ENCODE data around the gene GFPT2.
A peak's percentile ranks its signal among the peaks of the same experiment; 100 is the strongest.

The GFPT2 gene

GRCh38 chr5:180353048-180353979 is at the start of gene GFPT2:
Gene GFPT2, minus strand, starts transcription at chr5:180353336. Its CDS starts 119 bp downstream, at chr5:180353217.
- Mint-ChIP-seq H3K4me3 (peak within 1 kb of the TSS; percentile 72), H3K9me3 (no peaks in the 10 kb centered on the region), H3K4me1 (peaks cover 5% of the 10 kb centered on the region), H3K36me3 (no peaks in the 10 kb centered on the region), H3K27ac (no peak within 1 kb of the TSS)
- peak; percentile 70 to 87 for DNase-seq (ENCODE audit: low spot score in 2 of 2)
- ATAC-seq, result peak; percentile 90

- Mint-ChIP-seq H3K27ac (no peak overlapping the region), H3K4me3 (no peak overlapping the region), H3K36me3 (no peaks in the 10 kb centered on the region), H3K4me1 (no peaks in the 10 kb centered on the region), H3K9me3 (no peaks in the 10 kb centered on the region)
- DNase-seq (ENCODE audit: low spot score in 2 of 2) (no peak), ATAC-seq (no peak)
These were observed 49.6 kb upstream of the GFPT2 start for GRCh38 chr5:180402716-180403115.

- Mint-ChIP-seq H3K9me3 (no peaks in the 10 kb centered on the region), H3K27ac (no peak overlapping the region), H3K4me3 (no peak overlapping the region), H3K36me3 (no peaks in the 10 kb centered on the region), H3K4me1 (no peaks in the 10 kb centered on the region)
- DNase-seq (ENCODE audit: low spot score in 2 of 2), result no peak
- no peak for ATAC-seq
These were observed 48.2 kb upstream of the GFPT2 start for GRCh38 chr5:180401229-180401907.

GRCh38 chr5:180400416-180400815 is 47.3 kb upstream of the GFPT2 start:
- no peaks in the 10 kb centered on the region for H3K9me3 Mint-ChIP-seq
- H3K27ac Mint-ChIP-seq, result no peak overlapping the region
- H3K4me3 Mint-ChIP-seq, result no peak overlapping the region
- no peaks in the 10 kb centered on the region for H3K36me3 Mint-ChIP-seq
- DNase-seq (ENCODE audit: low spot score in 2 of 2) (no peak), ATAC-seq (no peak)
- H3K4me1 Mint-ChIP-seq, result no peaks in the 10 kb centered on the region

- DNase-seq (ENCODE audit: low spot score in 2 of 2) (no peak), ATAC-seq (no peak)
- no peaks in the 10 kb centered on the region for H3K36me3 Mint-ChIP-seq
- no peak overlapping the region for H3K27ac Mint-ChIP-seq
- H3K4me1 Mint-ChIP-seq, result no peaks in the 10 kb centered on the region
- no peak overlapping the region for H3K4me3 Mint-ChIP-seq
- H3K9me3 Mint-ChIP-seq, result no peaks in the 10 kb centered on the region
These were observed 46.5 kb upstream of the GFPT2 start for GRCh38 chr5:180399401-180400215.

- DNase-seq (ENCODE audit: low spot score in 2 of 2) (no peak), ATAC-seq (no peak)
- H3K4me3 Mint-ChIP-seq, result no peak overlapping the region
- no peaks in the 10 kb centered on the region for H3K4me1 Mint-ChIP-seq
- H3K27ac Mint-ChIP-seq, result no peak overlapping the region
- H3K36me3 Mint-ChIP-seq, result no peaks in the 10 kb centered on the region
- H3K9me3 Mint-ChIP-seq, result no peaks in the 10 kb centered on the region
These were observed 43.8 kb upstream of the GFPT2 start for GRCh38 chr5:180396926-180397325.

GRCh38 chr5:180395540-180396274 is 42.6 kb upstream of the GFPT2 start:
- ATAC-seq (no peak), DNase-seq (ENCODE audit: low spot score in 2 of 2) (no peak)
- Mint-ChIP-seq H3K27ac (no peak overlapping the region), H3K4me1 (no peaks in the 10 kb centered on the region), H3K4me3 (no peak overlapping the region), H3K36me3 (no peaks in the 10 kb centered on the region), H3K9me3 (no peaks in the 10 kb centered on the region)

- Mint-ChIP-seq H3K9me3 (no peaks in the 10 kb centered on the region), H3K4me1 (no peaks in the 10 kb centered on the region), H3K4me3 (no peak overlapping the region), H3K27ac (no peak overlapping the region), H3K36me3 (no peaks in the 10 kb centered on the region)
- no peak for DNase-seq (ENCODE audit: low spot score in 2 of 2)
- ATAC-seq, result no peak
These were observed 41.0 kb upstream of the GFPT2 start for GRCh38 chr5:180394031-180394636.

- Mint-ChIP-seq H3K4me3 (no peak overlapping the region), H3K36me3 (no peaks in the 10 kb centered on the region), H3K27ac (no peak overlapping the region), H3K9me3 (no peaks in the 10 kb centered on the region), H3K4me1 (no peaks in the 10 kb centered on the region)
- ATAC-seq (no peak), DNase-seq (ENCODE audit: low spot score in 2 of 2) (no peak)
These were observed 38.1 kb upstream of the GFPT2 start for GRCh38 chr5:180391276-180391675.

GRCh38 chr5:180390441-180391190 is 37.5 kb upstream of the GFPT2 start:
- Mint-ChIP-seq H3K9me3 (no peaks in the 10 kb centered on the region), H3K36me3 (no peaks in the 10 kb centered on the region), H3K4me3 (no peak overlapping the region), H3K4me1 (no peaks in the 10 kb centered on the region), H3K27ac (no peak overlapping the region)
- DNase-seq (ENCODE audit: low spot score in 2 of 2) (no peak), ATAC-seq (no peak)

- H3K4me1 Mint-ChIP-seq, result no peaks in the 10 kb centered on the region
- no peaks in the 10 kb centered on the region for H3K9me3 Mint-ChIP-seq
- ATAC-seq (peak; percentile 34), DNase-seq (ENCODE audit: low spot score in 2 of 2) (no peak)
- no peak overlapping the region for H3K4me3 Mint-ChIP-seq
- no peaks in the 10 kb centered on the region for H3K36me3 Mint-ChIP-seq
- H3K27ac Mint-ChIP-seq, result no peak overlapping the region
These were observed 36.3 kb upstream of the GFPT2 start for GRCh38 chr5:180389252-180390101.

- no peak overlapping the region for H3K27ac Mint-ChIP-seq
These were observed 34.7 kb upstream of the GFPT2 start for GRCh38 chr5:180387798-180388197.

GRCh38 chr5:180382926-180383325 is 29.8 kb upstream of the GFPT2 start:
- H3K27ac Mint-ChIP-seq, result no peak overlapping the region
- DNase-seq (ENCODE audit: low spot score in 2 of 2) (no peak), ATAC-seq (no peak)
- H3K36me3 Mint-ChIP-seq, result no peaks in the 10 kb centered on the region
- no peak overlapping the region for H3K4me3 Mint-ChIP-seq
- H3K9me3 Mint-ChIP-seq, result no peaks in the 10 kb centered on the region
- no peaks in the 10 kb centered on the region for H3K4me1 Mint-ChIP-seq

More at GRCh38 chr5:180387798-180388197, 34.7 kb upstream of the GFPT2 start:
- Mint-ChIP-seq H3K36me3 (no peaks in the 10 kb centered on the region), H3K4me3 (no peak overlapping the region), H3K9me3 (no peaks in the 10 kb centered on the region), H3K4me1 (no peaks in the 10 kb centered on the region)
- ATAC-seq, result no peak
- DNase-seq (ENCODE audit: low spot score in 2 of 2), result no peak
